SK-N-SH (cell line): ENCODE data around the gene SERTAD2.

Source experiments
- CHD2 ChIP-seq: fragments of 150-350 bp; IDR thresholded peaks from 2 replicates; pipeline ENCODE4 v1.6.1; 2018; ENCODE audit warnings: low read length; ENCODE audit not compliant: partially characterized antibody
- CTCF ChIP-seq: fragments of 200-600 bp; sonication (generic); IDR thresholded peaks from 2 replicates; pipeline ENCODE4 v1.6.1; 2017; ENCODE audit warnings: antibody characterized with exemption, mild to moderate bottlenecking, moderate library complexity
- EP300 ChIP-seq, 2 experiments: IDR thresholded peaks; 2 replicates each; pipeline versions ENCODE4 v1.4.0 to v1.6.1; 2012; ENCODE audit warnings: borderline replicate concordance in 1 of 2, low read depth in 1 of 2, low read length in 1 of 2
- MAX ChIP-seq: IDR thresholded peaks from 2 replicates; pipeline ENCODE4 v1.4.0; 2012; ENCODE audit warnings: low read depth
- PBX3 ChIP-seq: IDR thresholded peaks from 2 replicates; pipeline ENCODE4; 2012
- POLR2AphosphoS5 ChIP-seq: IDR thresholded peaks from 2 replicates; pipeline ENCODE4 v1.6.1; 2012; ENCODE audit warnings: low read depth, low read length
- SIN3A ChIP-seq: IDR thresholded peaks from 2 replicates; pipeline ENCODE4 v1.6.1; 2012; ENCODE audit warnings: low read depth, mild to moderate bottlenecking, low read length, moderate library complexity, borderline replicate concordance
- TAF1 ChIP-seq: IDR thresholded peaks from 2 replicates; pipeline ENCODE4 v1.6.1; 2012; ENCODE audit warnings: low read depth, mild to moderate bottlenecking, low read length, moderate library complexity, borderline replicate concordance
- USF2 ChIP-seq: fragments of 150-350 bp; IDR thresholded peaks from 2 replicates; pipeline ENCODE4 v1.6.1; 2017; ENCODE audit warnings: antibody characterized with exemption, low read length, low read depth, borderline replicate concordance
- YY1 ChIP-seq: IDR thresholded peaks from 2 replicates; pipeline ENCODE4 v1.4.0; 2012; ENCODE audit warnings: low read depth, mild to moderate bottlenecking
- ZBTB33 ChIP-seq: IDR thresholded peaks from 2 replicates; pipeline ENCODE4 v1.4.0; 2012; ENCODE audit warnings: low read depth, borderline replicate concordance

GRCh38 chr2:64626146-64626809 is 27.4 kb downstream of the SERTAD2 start:
- TF ChIP-seq EP300 (IDR thresholded peaks at IDR 0.05; ENCODE audit: borderline replicate concordance in 1 of 2, low read depth in 1 of 2, low read length in 1 of 2) (no peak), CTCF (no peak), SIN3A (no peak), TAF1 (no peak), POLR2AphosphoS5 (no peak), CHD2 (no peak), ZBTB33 (no peak), USF2 (no peak), YY1 (no peak), MAX (no peak), PBX3 (no peak)
